Activated CD4-positive, alpha-beta memory T cell treated with anti-CD3 and anti-CD28 coated beads for 36 hours (primary cell): Measurements from ENCODE around the gene CIZ1. TPM values are rescaled to one million over a fixed set of nuclear protein-coding genes. Genes with fewer than 3 reads are reported as not detected.

Experiments
- CTCF ChIA-PET: fragments of 350-600 bp; sonication (Branson Sonifier 250); formaldehyde crosslinking; loops from one replicate; lab custom pipeline; 2021; ENCODE audit warnings: antibody characterized with exemption, inconsistent platforms; lab: Charles Lee
- POLR2A ChIA-PET: fragments of 350-600 bp; sonication (Branson Sonifier 250); formaldehyde crosslinking; loops from one replicate; lab custom pipeline; 2021; ENCODE audit warnings: antibody characterized with exemption; lab: Charles Lee
- DNase-seq: peaks from one replicate; pipeline ENCODE4 v3.0.0-alpha.2; 2020
- H3K27ac Mint-ChIP-seq: one replicate; pipeline ENCODE4 v1.8.0; 2021; ENCODE audit warnings: mixed read lengths
- H3K27me3 Mint-ChIP-seq: one replicate; pipeline ENCODE4 v1.8.0; 2021; ENCODE audit warnings: mixed read lengths
- H3K36me3 Mint-ChIP-seq: one replicate; pipeline ENCODE4 v1.8.0; 2021; ENCODE audit warnings: mixed read lengths
- H3K4me1 Mint-ChIP-seq: one replicate; pipeline ENCODE4 v1.8.0; 2021; ENCODE audit warnings: low read depth, mixed read lengths
- H3K4me3 Mint-ChIP-seq: one replicate; pipeline ENCODE4 v1.8.0; 2021; ENCODE audit warnings: mild to moderate bottlenecking, mixed read lengths
- H3K9me3 Mint-ChIP-seq: one replicate; pipeline ENCODE4 v1.8.0; 2021; ENCODE audit warnings: mixed read lengths
- intact Hi-C: fragments of 100-400 bp; cut with micrococcal nuclease; formaldehyde crosslinking; loops from one replicate; pipeline ENCODE4 v1.15.1; 2023
- total RNA-seq, 2 experiments: library from RNA; stranded (reverse); gene quantifications; one replicate each; pipeline ENCODE4 v1.2.3, GENCODE V29; 2021

Gene CIZ1
- total RNA-seq, 2 experiments from 2014 or later: 95.4 to 105 TPM

DNA sequence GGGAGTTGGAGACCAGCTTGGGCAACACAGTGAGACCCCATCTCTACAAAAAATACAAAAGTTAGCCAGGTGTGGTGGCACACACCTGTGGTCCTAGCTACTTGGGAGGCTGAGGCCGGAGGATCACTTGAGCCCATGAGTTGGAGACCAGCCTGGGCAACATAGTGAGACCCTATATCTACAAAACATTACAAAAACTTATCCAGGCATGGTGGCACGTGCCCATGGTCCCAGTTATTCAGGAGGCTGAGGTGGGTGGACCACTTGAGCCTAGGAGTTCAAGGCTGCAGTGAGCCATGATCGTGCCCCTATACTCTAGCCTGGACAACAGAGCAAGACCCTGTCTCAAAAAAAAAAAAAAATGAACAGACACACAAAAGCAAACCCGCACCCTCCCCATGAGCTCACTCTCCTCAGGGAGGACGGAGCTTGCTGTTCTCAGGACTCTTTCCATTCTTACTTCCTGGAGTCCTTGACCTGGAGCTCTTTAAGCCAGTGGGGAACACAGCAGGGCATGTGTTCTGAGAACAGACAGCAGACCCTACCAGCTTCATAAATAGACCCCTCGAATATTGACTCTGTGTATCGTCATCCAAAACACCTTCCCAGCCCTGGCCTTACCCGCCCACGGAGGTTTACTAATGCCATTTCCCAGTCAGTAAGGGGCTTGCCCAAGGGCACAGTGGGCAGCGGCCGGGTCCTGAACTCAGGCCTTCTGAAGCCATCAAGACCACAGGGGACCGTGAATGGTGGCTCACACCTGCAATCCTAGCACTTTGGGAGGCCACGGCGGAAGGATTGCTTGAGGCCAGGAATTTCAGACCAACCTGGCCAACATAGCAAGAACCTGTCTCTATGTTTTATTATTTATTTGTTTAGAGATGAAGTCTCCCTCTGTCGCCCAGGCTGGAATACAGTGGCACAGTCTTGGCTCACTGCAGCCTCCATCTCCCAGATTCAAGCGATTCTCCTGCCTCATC is 75.0 kb downstream of the CIZ1 start:
- POLR2A ChIA-PET: no interaction called here
- peaks cover 8% of the 10 kb centered on the region for H3K4me1 Mint-ChIP-seq
- H3K9me3 Mint-ChIP-seq: no peaks in the 10 kb centered on the region
- H3K27ac Mint-ChIP-seq: no peak overlapping the region
- H3K36me3 Mint-ChIP-seq: peaks cover 5% of the 10 kb centered on the region
- no peaks in the 10 kb centered on the region for H3K27me3 Mint-ChIP-seq
- intact Hi-C loops: loop anchor here (1.0 to 5.0 kb wide), 5 partner anchors 12 to 179 kb away; partner anchors contain the start of genes DPM2 and SLC25A25
- CTCF ChIA-PET: interaction anchor here (0.6 to 2.6 kb wide), 14 partner anchors 7 to 174 kb away, joined by 3 to 31 read pairs (median 7); no protein-coding TSS in a partner anchor
- H3K4me3 Mint-ChIP-seq: no peak overlapping the region
- DNase-seq: no peak

Other genes with a start within 250 kb of the CIZ1 start
- 10 to 100 TPM; 50.7 to 58.0 TPM for gene EEIG1, start 210.6 kb downstream of the CIZ1 start, total RNA-seq
- 10 to 100 TPM; 10.2 to 14.5 TPM for gene NAIF1, start 124.3 kb downstream of the CIZ1 start, total RNA-seq
- gene SLC25A25, start 123.3 kb downstream of the CIZ1 start, total RNA-seq: 10 to 100 TPM; 17.1 to 17.3 TPM
- 10 to 100 TPM; 43.4 to 43.6 TPM for gene PTGES2, start 63.8 kb downstream of the CIZ1 start, total RNA-seq
- gene LCN2, start 42.1 kb downstream of the CIZ1 start, total RNA-seq: not detected
- gene BBLN, start 31.3 kb downstream of the CIZ1 start, total RNA-seq: 10 to 100 TPM; 86.9 to 90.1 TPM
- 1 to 10 TPM in 1 of 2 experiments, under 1 TPM in 1; 0.63 to 1.1 TPM for gene DNM1, start 11.8 kb upstream of the CIZ1 start, total RNA-seq
- 10 to 100 TPM; 34.4 to 42.9 TPM for gene GOLGA2, start 84.4 kb upstream of the CIZ1 start, total RNA-seq
- 10 to 100 TPM; 15.2 to 15.5 TPM for gene SWI5, start 84.7 kb upstream of the CIZ1 start, total RNA-seq
- 10 to 100 TPM; 27.2 to 27.4 TPM for gene TRUB2, start 130.9 kb upstream of the CIZ1 start, total RNA-seq
- 10 to 100 TPM; 33.0 to 35.5 TPM for gene COQ4, start 131.3 kb upstream of the CIZ1 start, total RNA-seq
- gene SLC27A4, start 149.0 kb upstream of the CIZ1 start, total RNA-seq: 10 to 100 TPM; 12.6 to 14.1 TPM
- 10 to 100 TPM; 45.9 to 50.0 TPM for gene URM1, start 179.8 kb upstream of the CIZ1 start, total RNA-seq
- gene CERCAM, start 229.3 kb upstream of the CIZ1 start, total RNA-seq: 1 to 10 TPM; 1.0 to 1.1 TPM